Measurements from ENCODE around the gene CD320. TPM values are rescaled to one million over a fixed set of nuclear protein-coding genes. Genes with fewer than 3 reads are reported as not detected.

The CD320 gene
- total RNA-seq (2022; extraction: Qiagen RNA extraction; ENCODE audit: low read depth) = 62.4 to 102 TPM (median 94.3 TPM) in 5 replicates

DNA sequence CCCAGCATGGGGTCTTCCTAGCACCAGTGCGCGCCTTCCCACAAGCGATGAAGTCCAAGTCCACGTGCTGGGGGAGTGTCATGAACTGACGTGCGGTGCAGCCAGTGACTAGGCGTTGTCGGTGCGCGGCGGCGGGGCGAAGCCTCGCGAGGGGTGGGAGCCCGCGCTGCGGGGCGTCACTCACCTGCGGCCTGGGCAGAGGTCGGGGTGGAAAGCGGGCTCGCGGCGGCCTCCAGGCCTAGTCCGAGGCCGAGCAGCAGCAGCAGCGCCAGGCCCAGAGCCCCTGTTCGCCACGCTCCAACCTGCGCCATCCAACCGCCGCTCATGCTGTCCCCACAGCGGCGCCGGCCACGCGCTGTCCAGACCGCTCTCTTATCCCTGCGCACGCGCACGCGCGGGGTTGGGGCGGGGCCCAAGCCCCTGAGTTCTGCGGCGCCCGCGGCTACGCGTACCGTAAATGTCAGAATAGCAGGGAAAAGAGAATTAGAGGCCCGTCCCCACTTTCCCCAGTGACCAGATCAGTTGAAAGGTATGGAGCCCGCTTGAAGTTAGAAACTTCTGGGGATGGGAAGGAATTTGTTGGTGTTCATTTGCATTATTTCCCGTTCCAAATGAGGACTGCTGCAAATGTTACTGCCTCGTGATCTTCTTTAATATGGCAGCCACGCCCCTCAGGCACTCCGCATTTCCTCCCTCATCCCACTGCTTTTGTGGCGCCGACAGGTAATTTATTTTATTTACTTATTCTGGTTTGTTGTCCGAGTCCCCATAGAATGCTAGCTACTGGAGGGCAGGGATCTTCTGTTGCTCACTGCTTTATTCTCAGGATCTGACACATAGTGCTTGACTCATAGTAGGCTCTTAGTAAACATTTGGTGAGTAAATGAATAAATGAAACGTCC lies at the start of gene CD320:
TSS of gene CD320 (minus strand) at position 394 of the 902 bp plus-strand sequence. CDS start at position 326, 68 bp downstream.

DNA sequence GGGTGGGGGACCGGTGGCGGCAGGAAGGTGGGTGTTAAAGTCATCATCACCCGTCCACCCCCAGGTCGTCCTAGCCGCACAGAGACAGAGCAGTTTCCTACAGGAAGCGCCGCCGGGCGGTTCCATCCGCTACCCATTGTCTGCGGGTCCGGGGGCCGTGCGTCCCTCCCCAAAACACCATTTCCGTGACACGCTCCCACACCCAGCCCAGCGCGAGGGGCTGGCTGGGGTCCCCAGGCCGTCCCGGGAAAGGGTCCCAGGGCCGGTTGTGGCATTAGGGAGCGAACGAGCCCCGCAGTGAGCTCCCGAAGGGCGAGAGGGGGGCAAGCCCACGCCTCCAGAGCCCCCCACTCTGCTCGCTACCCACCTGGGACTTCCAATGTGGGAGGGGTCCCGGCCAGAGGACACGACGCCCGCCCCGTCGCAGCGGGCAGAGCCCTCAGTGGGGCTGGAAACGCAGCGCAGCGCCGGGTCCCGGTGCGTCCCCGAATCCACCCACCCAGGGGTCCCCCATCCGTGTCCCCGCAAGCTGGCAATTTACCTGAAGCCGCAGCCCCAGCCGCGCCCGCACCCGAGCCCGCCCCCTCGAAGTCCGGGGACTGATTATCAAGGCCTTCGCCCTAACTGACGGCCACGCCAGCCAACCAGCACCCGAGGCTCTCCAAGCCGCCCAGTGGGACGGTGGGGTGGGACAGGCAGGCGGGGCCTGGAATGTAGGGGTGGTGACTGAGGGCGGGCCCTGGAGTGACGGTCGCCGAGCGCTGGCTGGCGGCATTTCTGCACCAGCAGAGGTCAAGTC lies 34.7 kb upstream of the CD320 start, which contains the start of gene KANK3:
TSS of gene KANK3 (minus strand) at position 579 of the 799 bp plus-strand sequence. CDS start 5,434 bp downstream, outside the sequence.

DNA sequence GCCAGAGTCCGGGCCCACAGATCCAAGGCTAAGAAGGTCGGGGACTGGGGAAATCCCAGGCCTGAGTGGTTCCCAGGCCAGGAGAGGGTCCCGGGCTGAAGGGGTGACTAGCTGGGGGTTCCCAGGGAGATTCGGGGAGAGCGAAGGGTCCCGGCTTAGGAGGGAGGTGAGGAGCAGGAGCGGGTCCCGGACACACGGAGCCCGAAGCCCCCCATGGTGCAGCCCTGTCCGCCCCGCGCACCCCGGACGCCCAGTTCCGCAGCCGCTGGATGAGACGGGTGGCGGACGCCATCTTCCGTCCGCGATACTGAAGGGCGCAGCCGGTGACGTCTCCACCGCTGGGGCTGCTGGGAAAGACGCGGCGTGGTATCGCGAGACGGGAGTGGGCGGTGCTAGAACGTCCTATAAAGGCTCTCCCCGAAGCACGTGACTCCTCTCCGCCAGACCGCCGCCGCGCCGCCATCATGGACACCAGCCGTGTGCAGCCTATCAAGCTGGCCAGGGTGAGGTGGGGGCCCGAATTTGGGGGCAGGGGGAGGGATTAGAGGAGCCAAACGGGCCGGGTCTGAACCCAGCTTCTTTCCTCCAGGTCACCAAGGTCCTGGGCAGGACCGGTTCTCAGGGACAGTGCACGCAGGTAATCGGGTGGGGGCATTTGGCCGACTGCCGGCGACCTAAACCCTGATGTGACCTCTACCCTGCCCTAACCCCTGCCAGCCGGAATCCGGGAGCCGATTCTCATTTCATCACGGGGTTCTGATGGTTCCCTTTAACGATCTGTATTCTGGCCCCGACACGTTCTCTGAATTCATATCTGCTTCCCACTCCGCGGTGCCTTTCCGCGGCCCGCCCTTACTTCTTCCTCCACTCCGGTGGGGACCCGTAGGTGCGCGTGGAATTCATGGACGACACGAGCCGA lies 13.2 kb upstream of the CD320 start, which contains the start of the genes NDUFA7 and RPS28:
TSS of gene NDUFA7 (minus strand) at position 309 of the 919 bp plus-strand sequence. CDS start at position 292, 17 bp downstream.
TSS of gene RPS28 (plus strand) at position 430 of the 919 bp plus-strand sequence. CDS start at position 465, 35 bp downstream.

Other genes starting within 250 kb of the CD320 start
- gene FBN3, start 158.8 kb downstream of the CD320 start, total RNA-seq (2022; extraction: Qiagen RNA extraction; ENCODE audit: low read depth) = not detected in 5 replicates
- gene CERS4, start 99.0 kb downstream of the CD320 start, total RNA-seq (2022; extraction: Qiagen RNA extraction; ENCODE audit: low read depth) = 2.0 to 4.0 TPM (median 2.7 TPM) in 5 replicates
- gene NDUFA7, start 13.0 kb upstream of the CD320 start, total RNA-seq (2022; extraction: Qiagen RNA extraction; ENCODE audit: low read depth) = 48.9 to 89.8 TPM (median 84.6 TPM) in 5 replicates
- gene RPS28, start 13.1 kb upstream of the CD320 start, total RNA-seq (2022; extraction: Qiagen RNA extraction; ENCODE audit: low read depth) = 394 to 970 TPM (median 902 TPM) in 5 replicates
- gene KANK3, start 34.9 kb upstream of the CD320 start, total RNA-seq (2022; extraction: Qiagen RNA extraction; ENCODE audit: low read depth) = 2.3 to 4.3 TPM (median 3.5 TPM) in 5 replicates
- gene ANGPTL4, start 55.8 kb upstream of the CD320 start, total RNA-seq (2022; extraction: Qiagen RNA extraction; ENCODE audit: low read depth) = 32.4 to 60.0 TPM (median 48.8 TPM) in 5 replicates
- 82.7 to 98.2 TPM (median 88.3 TPM) in 5 replicates for gene RAB11B, start 82.0 kb upstream of the CD320 start, total RNA-seq (2022; extraction: Qiagen RNA extraction; ENCODE audit: low read depth)
- 13.4 to 18.0 TPM (median 15.8 TPM) in 5 replicates for gene MARCHF2, start 104.9 kb upstream of the CD320 start, total RNA-seq (2022; extraction: Qiagen RNA extraction; ENCODE audit: low read depth)
- 227 to 297 TPM (median 240 TPM) in 5 replicates for gene HNRNPM, start 136.6 kb upstream of the CD320 start, total RNA-seq (2022; extraction: Qiagen RNA extraction; ENCODE audit: low read depth)
- 0.08 to 0.29 TPM (median 0.11 TPM) in 4 of 5 replicates, not detected in the other for gene PRAM1, start 194.3 kb upstream of the CD320 start, total RNA-seq (2022; extraction: Qiagen RNA extraction; ENCODE audit: low read depth)
- 16.0 to 18.5 TPM (median 17.7 TPM) in 5 replicates for gene ZNF414, start 205.8 kb upstream of the CD320 start, total RNA-seq (2022; extraction: Qiagen RNA extraction; ENCODE audit: low read depth)

Data from A549 treated with CpdA at 1 μM for 4 hours (cell line).